ENCODE measurements around the gene WBP4.
A peak's percentile ranks its signal among the peaks of the same experiment; 100 is the strongest.

The WBP4 gene

DNA sequence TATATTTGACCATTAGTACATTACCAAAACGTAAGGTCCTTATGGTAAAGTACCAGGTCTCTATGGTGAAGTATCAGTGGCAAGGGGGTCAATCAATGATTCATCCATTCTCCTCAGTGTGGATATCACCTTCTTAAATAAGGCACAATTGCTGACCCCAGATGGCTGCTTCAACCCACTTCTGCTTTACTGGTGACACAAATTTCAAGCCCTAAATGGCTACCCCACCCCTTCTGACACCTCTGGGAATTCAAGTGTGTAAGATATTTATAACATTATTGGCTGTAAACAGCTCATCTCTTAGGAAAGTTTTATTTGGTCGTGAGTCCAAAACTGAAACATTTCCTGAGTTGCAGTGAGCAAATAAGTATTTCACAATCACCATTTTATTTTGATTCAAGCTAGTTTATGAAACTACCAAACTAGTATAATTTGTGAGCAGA lies 7.9 kb upstream of the WBP4 start:
- H3K9ac ChIP-seq = peak overlapping the region; percentile 56 to 96 (median 76); a peak in 21 of 22 replicates

GRCh38 chr13:41054212-41054877 lies 7.0 kb upstream of the WBP4 start:
- peak overlapping the region; percentile 56 to 96 (median 76); a peak in 20 of 22 replicates for H3K9ac ChIP-seq

More for the DNA sequence above, 7.9 kb upstream of the WBP4 start:
- H3K4me1 ChIP-seq = peaks cover 66 to 100% (median 94%) of the 10 kb centered on the region in 10 experiments
- TF ChIP-seq Cebpa-rat (IDR thresholded peaks at IDR 0.05) = peak in 8 of 11 experiments; percentile 46 to 94 (median 82); a peak in 13 of 22 replicates
- peaks cover 8 to 94% (median 41%) of the 10 kb centered on the region in 11 experiments; a peak in 21 of 22 replicates for H4K20me1 ChIP-seq
- peak overlapping the region; percentile 46 to 98 (median 92); a peak in 21 of 22 replicates for H3K27ac ChIP-seq
- peaks cover 4 to 68% (median 51%) of the 10 kb centered on the region in 11 experiments; a peak in 21 of 22 replicates for H3K36me3 ChIP-seq
- no peaks in the 10 kb centered on the region for H3K27me3 ChIP-seq
- H3K4me3 ChIP-seq = peak overlapping the region in 9 of 10 experiments; percentile 22 to 89 (median 47); a peak in 14 of 20 replicates
- H3K4me2 ChIP-seq = peak overlapping the region; percentile 75 to 98 (median 94)
- peaks cover 2 to 32% (median 29%) of the 10 kb centered on the region in 11 experiments; a peak in 21 of 22 replicates for H3K9me3 ChIP-seq (replicated peaks in 1 of 11)

GRCh38 chr13:41054919-41055619 lies 6.2 kb upstream of the WBP4 start:
- Histone ChIP-seq H3K4me2 (peak overlapping the region; percentile 75 to 98 (median 94)), H3K4me1 (peaks cover 68 to 86% (median 82%) of the 10 kb centered on the region in 10 experiments), H3K9me3 (replicated peaks in 1 of 11) (peaks cover 0 to 15% (median 12%) of the 10 kb centered on the region in 11 experiments; a peak in 14 of 22 replicates), H3K9ac (peak overlapping the region in 10 of 11 experiments; percentile 40 to 96 (median 77); a peak in 18 of 22 replicates), H4K20me1 (peaks cover 8 to 96% (median 48%) of the 10 kb centered on the region in 11 experiments; a peak in 21 of 22 replicates), H3K27me3 (no peaks in the 10 kb centered on the region), H3K36me3 (peaks cover 0 to 55% (median 36%) of the 10 kb centered on the region in 11 experiments; a peak in 18 of 22 replicates), H3K27ac (peak overlapping the region in 10 of 11 experiments; percentile 73 to 98 (median 93); a peak in 19 of 22 replicates), H3K4me3 (peak overlapping the region in 8 of 10 experiments; percentile 7 to 89 (median 34); a peak in 12 of 20 replicates)
- no peak for TF ChIP-seq Cebpa-rat (IDR thresholded peaks at IDR 0.05)

More at GRCh38 chr13:41054212-41054877, 7.0 kb upstream of the WBP4 start:
- Histone ChIP-seq H3K4me2 (peak overlapping the region; percentile 75 to 98 (median 94)), H3K36me3 (peaks cover 0 to 62% (median 43%) of the 10 kb centered on the region in 11 experiments; a peak in 18 of 22 replicates), H3K27me3 (no peaks in the 10 kb centered on the region), H3K4me3 (peak overlapping the region in 8 of 10 experiments; percentile 22 to 89 (median 48); a peak in 11 of 20 replicates), H3K27ac (peak overlapping the region; percentile 46 to 98 (median 92); a peak in 21 of 22 replicates), H3K9me3 (replicated peaks in 1 of 11) (peaks cover 0 to 22% (median 19%) of the 10 kb centered on the region in 11 experiments; a peak in 16 of 22 replicates), H3K4me1 (peaks cover 68 to 93% (median 88%) of the 10 kb centered on the region in 10 experiments), H4K20me1 (peaks cover 8 to 99% (median 45%) of the 10 kb centered on the region in 11 experiments; a peak in 21 of 22 replicates)
- no peak for TF ChIP-seq Cebpa-rat (IDR thresholded peaks at IDR 0.05)

DNA sequence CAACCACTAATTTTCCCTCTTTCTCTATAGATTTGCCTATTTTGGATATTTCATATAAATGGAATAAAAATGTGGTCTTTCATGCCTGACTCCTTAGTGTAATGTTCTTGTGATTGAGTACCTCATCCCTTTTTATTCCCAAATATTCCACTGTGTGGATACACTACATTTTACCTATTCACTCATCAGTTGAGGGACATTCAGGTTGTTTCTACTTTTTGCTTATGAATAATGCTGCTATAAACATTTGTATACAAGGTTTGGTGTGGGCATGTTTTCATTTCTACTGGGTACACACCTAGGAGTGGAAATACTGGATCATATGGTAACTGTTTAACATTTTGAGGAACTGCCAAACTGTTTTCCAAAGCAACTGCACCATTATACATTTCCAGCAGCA lies 5.1 kb upstream of the WBP4 start:
- peaks cover 58 to 75% (median 71%) of the 10 kb centered on the region in 10 experiments for H3K4me1 ChIP-seq
- peak overlapping the region in 5 of 11 experiments; percentile 7 to 96 (median 90); a peak in 6 of 22 replicates for H3K9ac ChIP-seq
- no peak for TF ChIP-seq Cebpa-rat (IDR thresholded peaks at IDR 0.05)
- peak overlapping the region in 8 of 11 experiments; percentile 35 to 98 (median 95); a peak in 16 of 22 replicates for H3K27ac ChIP-seq
- peak overlapping the region; percentile 83 to 98 (median 95); a peak in 21 of 22 replicates for H3K4me2 ChIP-seq
- peak overlapping the region in 4 of 10 experiments; percentile 24 to 89 (median 82); a peak in 5 of 20 replicates for H3K4me3 ChIP-seq
- peaks cover 0 to 4% (median under 1%) of the 10 kb centered on the region in 11 experiments; a peak in 7 of 22 replicates for H3K9me3 ChIP-seq (replicated peaks in 1 of 11)
- peaks cover 8 to 86% (median 48%) of the 10 kb centered on the region in 11 experiments; a peak in 21 of 22 replicates for H4K20me1 ChIP-seq
- peaks cover 0 to 44% (median 25%) of the 10 kb centered on the region in 11 experiments; a peak in 17 of 22 replicates for H3K36me3 ChIP-seq
- H3K27me3 ChIP-seq = no peaks in the 10 kb centered on the region

GRCh38 chr13:41056826-41057711 lies 4.2 kb upstream of the WBP4 start:
- Histone ChIP-seq H4K20me1 (peaks cover 8 to 77% (median 48%) of the 10 kb centered on the region in 11 experiments; a peak in 21 of 22 replicates), H3K36me3 (peaks cover 0 to 35% (median 17%) of the 10 kb centered on the region in 11 experiments; a peak in 14 of 22 replicates), H3K9ac (peak overlapping the region; percentile 62 to 98 (median 96); a peak in 21 of 22 replicates), H3K4me3 (peak overlapping the region; percentile 77 to 89 (median 84); a peak in 18 of 20 replicates), H3K9me3 (replicated peaks in 1 of 11) (no peaks in the 10 kb centered on the region), H3K4me2 (peak overlapping the region; percentile 83 to 98 (median 95)), H3K4me1 (peaks cover 53 to 66% (median 64%) of the 10 kb centered on the region in 10 experiments), H3K27ac (peak overlapping the region in 10 of 11 experiments; percentile 4 to 98 (median 96); a peak in 17 of 22 replicates), H3K27me3 (no peaks in the 10 kb centered on the region)
- no peak for TF ChIP-seq Cebpa-rat (IDR thresholded peaks at IDR 0.05)

GRCh38 chr13:41058295-41059070 lies 2.8 kb upstream of the WBP4 start:
- H3K4me2 ChIP-seq = peak overlapping the region; percentile 83 to 98 (median 95)
- no peaks in the 10 kb centered on the region for H3K9me3 ChIP-seq (replicated peaks in 1 of 11)
- H3K9ac ChIP-seq = peak overlapping the region; percentile 90 to 98 (median 96)
- H3K4me1 ChIP-seq = peaks cover 51 to 64% (median 62%) of the 10 kb centered on the region in 10 experiments
- peak overlapping the region; percentile 87 to 98 (median 96) for H3K27ac ChIP-seq
- peaks cover 0 to 34% (median 16%) of the 10 kb centered on the region in 11 experiments; a peak in 14 of 22 replicates for H3K36me3 ChIP-seq
- no peak for TF ChIP-seq Cebpa-rat (IDR thresholded peaks at IDR 0.05)
- peaks cover 8 to 63% (median 47%) of the 10 kb centered on the region in 11 experiments; a peak in 21 of 22 replicates for H4K20me1 ChIP-seq
- no peaks in the 10 kb centered on the region for H3K27me3 ChIP-seq
- H3K4me3 ChIP-seq = peak overlapping the region; percentile 77 to 89 (median 84)

Measured in BLaER1 treated with 17β-estradiol and CSF1 and Interleukin-3, amounts not matched to agents 10 nM and 100 nM (cell line).